ENCODE results near the gene GPRIN2.
"Not testable (repeated sequence)": the region's sequence is repeated elsewhere in the genome, so short reads cannot be mapped to it uniquely, and the experiment has no call there.

The GPRIN2 gene

DNA sequence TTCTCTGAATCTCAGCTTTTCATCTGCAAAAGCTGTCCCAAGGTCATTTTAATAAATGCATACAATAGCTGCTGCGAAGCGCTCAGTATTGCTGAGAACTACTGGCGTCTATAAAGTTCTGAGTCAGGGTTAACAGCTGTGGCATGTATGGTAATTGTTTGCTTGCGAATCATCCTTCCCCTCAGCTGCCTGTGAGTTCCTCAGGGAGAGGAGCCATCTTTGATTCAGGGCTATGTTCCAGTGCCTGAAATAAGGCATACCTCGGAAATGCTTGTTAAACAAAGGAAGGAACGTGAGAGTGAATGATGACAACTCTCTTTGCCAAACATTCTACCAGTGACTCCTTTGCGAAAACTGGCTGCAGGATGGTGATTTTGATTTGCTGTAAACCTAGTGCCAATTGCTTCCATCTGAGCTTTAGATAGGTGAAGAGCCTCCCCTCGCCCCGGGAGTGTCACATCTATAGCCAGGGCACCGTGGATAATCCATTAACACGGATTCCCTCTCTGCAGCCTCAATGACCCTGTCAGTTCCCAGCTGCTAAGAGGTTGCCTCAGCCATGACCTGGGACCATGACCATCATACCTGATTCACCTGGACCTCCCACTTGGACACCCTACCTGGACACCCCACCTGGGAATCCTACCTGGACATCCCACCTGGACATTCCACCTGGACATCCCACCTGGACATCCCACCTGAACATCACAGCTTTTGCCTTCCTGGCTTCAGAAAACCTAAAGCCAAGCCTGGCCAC lies 39.6 kb downstream of the GPRIN2 start:
- TF ChIP-seq, protein P1, sequence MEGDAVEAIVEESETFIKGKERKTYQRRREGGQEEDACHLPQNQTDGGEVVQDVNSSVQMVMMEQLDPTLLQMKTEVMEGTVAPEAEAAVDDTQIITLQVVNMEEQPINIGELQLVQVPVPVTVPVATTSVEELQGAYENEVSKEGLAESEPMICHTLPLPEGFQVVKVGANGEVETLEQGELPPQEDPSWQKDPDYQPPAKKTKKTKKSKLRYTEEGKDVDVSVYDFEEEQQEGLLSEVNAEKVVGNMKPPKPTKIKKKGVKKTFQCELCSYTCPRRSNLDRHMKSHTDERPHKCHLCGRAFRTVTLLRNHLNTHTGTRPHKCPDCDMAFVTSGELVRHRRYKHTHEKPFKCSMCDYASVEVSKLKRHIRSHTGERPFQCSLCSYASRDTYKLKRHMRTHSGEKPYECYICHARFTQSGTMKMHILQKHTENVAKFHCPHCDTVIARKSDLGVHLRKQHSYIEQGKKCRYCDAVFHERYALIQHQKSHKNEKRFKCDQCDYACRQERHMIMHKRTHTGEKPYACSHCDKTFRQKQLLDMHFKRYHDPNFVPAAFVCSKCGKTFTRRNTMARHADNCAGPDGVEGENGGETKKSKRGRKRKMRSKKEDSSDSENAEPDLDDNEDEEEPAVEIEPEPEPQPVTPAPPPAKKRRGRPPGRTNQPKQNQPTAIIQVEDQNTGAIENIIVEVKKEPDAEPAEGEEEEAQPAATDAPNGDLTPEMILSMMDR (conservative IDR thresholded peaks at IDR 0.05; ENCODE audit: low read depth, low read length) = no peak
- DNase-seq (ENCODE audit: low read depth) = peak; percentile 43
- no peak overlapping the region for H3K4me3 ChIP-seq (ENCODE audit: low read length)

DNA sequence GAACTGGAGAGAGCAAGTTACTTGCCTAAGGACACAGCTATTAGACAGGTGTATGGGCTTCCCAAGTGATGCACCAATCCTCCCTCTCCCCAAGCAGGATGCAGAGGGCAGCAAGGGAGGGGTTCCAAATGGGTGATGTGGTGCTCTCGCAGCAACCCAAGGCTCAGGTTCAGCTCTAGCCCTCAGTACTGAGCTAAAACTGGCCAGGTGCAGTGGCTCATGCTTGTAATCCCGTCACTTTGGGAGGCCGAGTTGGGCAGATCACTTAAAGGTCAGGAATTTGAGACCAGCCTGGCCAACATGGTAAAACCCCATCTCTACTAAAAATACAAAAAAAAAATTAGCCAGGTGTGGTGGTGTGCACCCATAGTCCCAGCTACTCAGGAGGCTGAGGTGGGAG lies 40.7 kb downstream of the GPRIN2 start:
- TF ChIP-seq, protein P1 (conservative IDR thresholded peaks at IDR 0.05; ENCODE audit: low read depth, low read length) = no peak
- DNase-seq (ENCODE audit: low read depth) = no peak
- no peak overlapping the region for H3K4me3 ChIP-seq (ENCODE audit: low read length)

DNA sequence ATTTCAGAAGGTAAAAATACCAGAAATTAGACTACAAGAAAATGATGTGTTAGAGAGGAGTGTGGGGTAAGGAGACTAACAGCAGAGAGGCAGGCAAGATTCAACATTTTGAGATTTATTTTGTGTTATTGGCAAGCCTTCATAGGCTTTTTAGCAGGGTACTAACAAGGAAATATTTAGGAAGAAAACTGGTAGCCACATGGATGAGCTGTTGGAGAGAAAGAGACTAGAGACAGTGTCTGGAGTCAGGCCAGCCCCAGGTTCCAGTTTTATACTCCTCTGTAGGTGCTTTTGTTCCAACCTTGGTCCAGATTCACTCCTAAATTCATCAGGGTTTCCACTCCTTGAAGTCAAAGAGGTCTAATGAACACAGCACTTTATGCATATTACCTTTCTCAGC lies 41.1 kb downstream of the GPRIN2 start:
- no peak overlapping the region for H3K4me3 ChIP-seq (ENCODE audit: low read length)
- TF ChIP-seq, protein P1 (conservative IDR thresholded peaks at IDR 0.05; ENCODE audit: low read depth, low read length) = no peak
- no peak for DNase-seq (ENCODE audit: low read depth)

DNA sequence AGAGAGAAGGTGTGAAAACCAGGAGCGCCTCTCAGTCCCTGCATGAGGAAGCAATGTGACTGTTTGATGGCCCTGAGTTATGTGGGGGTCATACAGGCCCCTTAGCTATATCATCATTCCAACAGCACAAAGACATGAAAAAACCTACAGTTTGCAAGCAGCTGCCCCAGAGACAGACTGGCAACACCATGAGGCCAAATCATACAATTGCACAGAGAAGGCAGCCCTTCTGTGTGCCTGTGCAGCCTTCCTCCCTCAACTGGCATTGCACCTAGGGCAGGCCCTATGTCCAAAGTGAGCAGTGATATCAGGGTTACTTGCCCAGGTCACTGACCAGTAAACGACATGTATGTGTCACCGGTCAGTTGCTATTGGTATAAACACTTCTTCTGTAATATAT lies 41.6 kb downstream of the GPRIN2 start:
- no peak for DNase-seq (ENCODE audit: low read depth)
- TF ChIP-seq, protein P1 (conservative IDR thresholded peaks at IDR 0.05; ENCODE audit: low read depth, low read length) = no peak
- H3K4me3 ChIP-seq (ENCODE audit: low read length) = no peak overlapping the region

DNA sequence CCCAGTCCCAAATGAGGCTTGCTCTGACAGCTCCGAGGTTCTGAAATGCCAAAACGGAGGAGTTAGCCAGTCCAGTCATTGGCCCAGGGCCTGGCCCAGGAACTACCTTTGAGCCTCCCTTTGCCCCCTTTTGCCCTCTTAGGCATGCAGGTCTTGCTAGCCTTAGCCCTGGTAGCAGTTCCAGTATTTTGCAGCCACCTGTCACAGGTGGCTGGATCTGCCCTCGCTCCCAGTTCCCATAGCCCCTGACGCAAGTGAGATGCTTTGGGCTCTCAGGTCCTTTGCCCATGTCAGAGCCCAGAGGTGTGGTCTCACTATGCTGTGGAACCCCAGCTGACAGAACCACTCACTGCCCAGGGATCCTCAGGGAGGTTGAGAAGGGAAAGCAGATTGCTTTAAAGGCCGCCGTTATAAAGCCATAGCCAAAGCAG lies 42.0 kb downstream of the GPRIN2 start:
- H3K4me3 ChIP-seq (ENCODE audit: low read length) = no peak overlapping the region
- TF ChIP-seq, protein P1 (conservative IDR thresholded peaks at IDR 0.05; ENCODE audit: low read depth, low read length) = no peak
- DNase-seq (ENCODE audit: low read depth) = no peak

DNA sequence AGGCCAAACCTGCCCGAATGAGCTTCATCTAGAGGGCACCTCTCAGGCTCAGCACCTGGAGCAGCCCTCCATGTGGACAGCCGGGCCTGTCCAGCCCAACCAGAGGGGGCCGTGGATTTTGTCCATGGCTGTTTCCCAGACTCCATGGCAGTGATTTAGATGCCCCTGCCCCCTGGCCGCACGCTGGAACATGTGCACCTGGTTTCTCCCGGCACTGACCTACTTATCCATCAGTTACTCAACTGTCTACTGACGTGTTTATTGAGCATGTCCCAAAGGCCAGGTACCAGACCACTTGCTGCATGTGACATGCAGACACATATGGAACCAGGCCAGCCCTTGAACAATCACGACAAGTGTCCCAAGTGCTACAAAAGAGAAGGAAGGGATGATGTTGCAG lies 43.1 kb downstream of the GPRIN2 start:
- not testable (repeated sequence) for DNase-seq (ENCODE audit: low read depth); H3K4me3 ChIP-seq (ENCODE audit: low read length)

DNA sequence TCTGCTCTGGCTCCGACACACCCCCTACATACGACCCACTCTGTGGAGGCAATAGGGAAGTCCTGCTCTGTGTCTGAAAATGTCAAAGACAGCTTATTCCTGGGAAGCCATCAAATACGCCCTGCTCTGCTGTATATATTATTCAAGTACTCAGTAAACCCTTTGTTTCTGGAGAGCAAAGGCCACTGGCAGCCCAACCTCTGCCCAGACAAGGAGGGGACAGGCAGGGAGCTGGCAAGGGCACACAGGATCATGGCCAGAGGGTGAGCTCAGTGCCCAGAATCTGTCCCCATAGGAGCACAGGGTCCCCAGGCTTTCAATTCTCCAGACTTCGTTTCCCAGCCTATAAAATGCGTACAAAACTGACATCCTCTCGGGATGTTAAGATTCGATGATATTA lies 43.7 kb downstream of the GPRIN2 start:
- DNase-seq (ENCODE audit: low read depth); H3K4me3 ChIP-seq (ENCODE audit: low read length): not testable (repeated sequence)

DNA sequence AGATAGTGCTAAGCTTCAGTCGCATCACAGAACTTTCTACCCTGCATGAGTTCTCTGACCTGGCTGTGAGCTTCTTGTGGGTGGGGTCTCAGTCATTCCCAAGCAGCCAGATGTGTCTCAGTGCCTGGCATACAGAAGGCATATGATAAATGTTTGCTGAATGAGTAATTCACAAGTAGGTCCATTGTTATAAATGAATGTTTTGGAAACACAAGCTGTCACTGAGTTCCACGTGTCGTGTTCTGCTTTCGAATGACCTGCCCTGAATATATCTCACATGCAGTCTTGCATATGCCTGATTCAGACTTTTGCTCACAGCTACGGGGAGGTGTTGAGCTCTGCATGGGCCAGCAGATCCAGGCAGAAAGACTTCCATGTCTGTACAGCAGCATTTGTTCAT lies 44.5 kb downstream of the GPRIN2 start:
- not testable (repeated sequence) for DNase-seq (ENCODE audit: low read depth); H3K4me3 ChIP-seq (ENCODE audit: low read length)
